Right cardiac atrium (tissue), 5 donors: Measurements from ENCODE around the gene RUFY3. TPM values are rescaled to one million over a fixed set of nuclear protein-coding genes. Genes with fewer than 3 reads are reported as not detected.
"Not testable (repeated sequence)": the region's sequence is repeated elsewhere in the genome, so short reads cannot be mapped to it uniquely, and the experiment has no call there.

Experiments
- ATAC-seq, 2 donors: fragments of 200-7000 bp; cut with Tn5 transposase; one replicate each; pipeline versions ENCODE4 v1.8.0 to v1.9.1; 2020; ENCODE audit warnings: moderate library complexity in 2 of 2, mild to moderate bottlenecking in 1 of 2
- DNase-seq, 3 donors: peaks; one replicate each; pipeline ENCODE4 v3.0.0-alpha.2; 2020
- H3K27ac ChIP-seq: one replicate; pipeline ENCODE4 v1.5.1; 2013; ENCODE audit warnings: mild to moderate bottlenecking, low read length, control low read depth, moderate library complexity
- H3K27me3 ChIP-seq: one replicate; pipeline ENCODE4 v1.6.1; 2013; ENCODE audit not compliant: control insufficient read depth, insufficient read depth
- H3K4me1 ChIP-seq: one replicate; pipeline ENCODE4 v1.6.1; 2013; ENCODE audit warnings: low read length; ENCODE audit not compliant: control insufficient read depth, insufficient read depth
- H3K4me3 ChIP-seq: one replicate; pipeline ENCODE4 v1.5.1; 2013; ENCODE audit warnings: low read length, control low read depth
- H3K9me3 ChIP-seq: one replicate; pipeline ENCODE4 v1.6.1; 2013; ENCODE audit warnings: low read length; ENCODE audit not compliant: control insufficient read depth
- WGBS: extraction: QIAGEN DNeasy Blood & Tissue Kit; methylation state at CpG from one replicate; pipeline ENCODE4 v1.1.7; 2013; 5-methylcytosine and 5-hydroxymethylcytosine counted together
- intact Hi-C, 4 donors: fragments of 100-400 bp; cut with DNase I; formaldehyde crosslinking; loops; one replicate each; pipeline versions ENCODE4 v1.11.0 to v1.14.0; 2022 to 2023
- long read RNA-seq, 4 donors: library from polyadenylated mRNA; unstranded; transcript quantifications; one replicate each; pipeline ENCODE4 v2.0.0, GENCODE V29; 2020 to 2021
- polyA plus RNA-seq: library from polyadenylated mRNA; stranded (reverse); fragments of 200-250 nt; gene quantifications from one replicate; pipeline ENCODE4 v1.2.3, GENCODE V29; 2013
- total RNA-seq, 4 donors: library from RNA; stranded (reverse); fragmentation: NEBNext Ultra II Directional; extraction: Animal tissue kit (Norgen Biotek cat#: 25700); gene quantifications; one replicate each; pipeline ENCODE4 v1.2.1, GENCODE V29; 2021
- donor health status: healthy with polysubstance abuse.
- donor health status: DM: no; HTN: yes; CAD: no.
- donor health status: DM: no; HTN: no; CAD: no.
- donor health status: DM: no; HTN: yes; CAD: no; lungs with severe emphysema.
- donor health status: DM: yes; HTN: yes; CAD: no.

The RUFY3 gene, protein sequence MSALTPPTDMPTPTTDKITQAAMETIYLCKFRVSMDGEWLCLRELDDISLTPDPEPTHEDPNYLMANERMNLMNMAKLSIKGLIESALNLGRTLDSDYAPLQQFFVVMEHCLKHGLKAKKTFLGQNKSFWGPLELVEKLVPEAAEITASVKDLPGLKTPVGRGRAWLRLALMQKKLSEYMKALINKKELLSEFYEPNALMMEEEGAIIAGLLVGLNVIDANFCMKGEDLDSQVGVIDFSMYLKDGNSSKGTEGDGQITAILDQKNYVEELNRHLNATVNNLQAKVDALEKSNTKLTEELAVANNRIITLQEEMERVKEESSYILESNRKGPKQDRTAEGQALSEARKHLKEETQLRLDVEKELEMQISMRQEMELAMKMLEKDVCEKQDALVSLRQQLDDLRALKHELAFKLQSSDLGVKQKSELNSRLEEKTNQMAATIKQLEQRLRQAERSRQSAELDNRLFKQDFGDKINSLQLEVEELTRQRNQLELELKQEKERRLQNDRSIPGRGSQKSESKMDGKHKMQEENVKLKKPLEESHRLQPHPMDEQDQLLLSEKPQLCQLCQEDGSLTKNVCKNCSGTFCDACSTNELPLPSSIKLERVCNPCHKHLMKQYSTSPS
- 10 to 100 TPM; 23.9 to 30.1 (median 29.3) TPM for total RNA-seq
- 14.1 TPM for polyA plus RNA-seq
- long read RNA-seq, donor 1, transcript RUFY3-203 (12 exons, 2,143 nt) = major isoform, 8 of 45 reads
- long read RNA-seq, donor 1, partial matches to known transcripts = 5 of 45 reads
- long read RNA-seq, donor 1, other reads (novel, unspliced or antisense) = 32 of 45 reads
- long read RNA-seq, donor 2, partial matches to known transcripts = 2 of 17 reads
- long read RNA-seq, donor 2, other reads (novel, unspliced or antisense) = 14 of 17 reads
- long read RNA-seq, donor 3, partial matches to known transcripts = 4 of 7 reads
- long read RNA-seq, donor 3, other reads (novel, unspliced or antisense) = 2 of 7 reads
- long read RNA-seq, donor 4, partial matches to known transcripts = 0 of 12 reads
- long read RNA-seq, donor 4, other reads (novel, unspliced or antisense) = 10 of 12 reads

GRCh38 chr4:70721747-70722146 is at the start of gene RUFY3:
Gene RUFY3 (plus strand): TSS chr4:70721964. CDS start chr4:70722574, 610 bp downstream.
- H3K4me1 ChIP-seq = peaks cover 6% of the 10 kb centered on the region
- H3K9me3 ChIP-seq = no peaks in the 10 kb centered on the region
- H3K27me3 ChIP-seq = no peaks in the 10 kb centered on the region
- DNase-seq = peak in 1 of 3 donors; percentile 60
- peak within 1 kb of the TSS; percentile 76 for H3K4me3 ChIP-seq
- intact Hi-C loops = no loop called here
- peak within 1 kb of the TSS; percentile 50 for H3K27ac ChIP-seq
- WGBS = 30% methylated on average over 3 of the region's 3 CpGs
- peak; percentile 90 for ATAC-seq

DNA sequence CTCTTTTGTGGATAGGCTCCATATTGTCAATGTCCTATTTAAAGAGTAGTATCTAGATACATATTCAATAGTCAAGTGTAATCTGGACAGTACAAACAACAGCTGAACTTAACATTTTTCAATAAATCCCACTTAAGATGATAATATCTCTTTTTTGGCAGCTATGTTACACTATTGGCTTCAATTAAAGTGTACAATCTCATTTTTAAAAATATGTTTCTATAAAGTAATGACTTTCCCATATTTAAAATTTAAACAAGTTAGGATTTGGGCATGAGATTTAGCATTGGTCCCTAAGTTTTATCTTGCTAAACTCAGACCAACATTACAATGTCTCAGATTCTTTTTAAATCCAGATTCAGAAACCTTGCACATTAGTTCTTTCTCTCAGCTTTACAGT is 47.6 kb upstream of the RUFY3 start:
- Histone ChIP-seq H3K4me1 (no peaks in the 10 kb centered on the region), H3K4me3 (no peak overlapping the region), H3K9me3 (no peaks in the 10 kb centered on the region), H3K27me3 (no peaks in the 10 kb centered on the region), H3K27ac (no peak overlapping the region)
- intact Hi-C loops = no loop called here
- DNase-seq = no peak
- ATAC-seq = no peak

DNA sequence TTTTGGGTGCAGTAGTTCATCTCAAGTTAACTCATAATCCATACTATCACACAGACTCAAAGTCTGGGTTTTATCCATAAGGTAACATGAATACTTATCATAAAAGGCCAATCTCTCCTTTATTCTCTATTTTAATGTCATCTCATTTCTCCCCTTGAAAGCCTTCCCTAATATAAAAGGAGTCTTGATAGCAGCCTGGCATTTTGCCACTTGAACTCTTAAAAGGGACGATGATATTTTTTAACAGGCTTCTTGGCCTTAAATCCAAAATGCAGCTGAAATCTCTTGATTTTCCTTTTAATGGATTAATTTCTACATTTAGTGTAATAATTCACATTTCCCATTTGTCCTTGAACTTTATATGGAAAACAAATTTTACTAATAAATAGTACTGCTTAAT is 47.0 kb upstream of the RUFY3 start:
- no peaks in the 10 kb centered on the region for H3K27me3 ChIP-seq
- H3K9me3 ChIP-seq = no peaks in the 10 kb centered on the region
- no peak for DNase-seq
- intact Hi-C loops = no loop called here
- 28% methylated on average over 1 of the region's 1 CpG for WGBS
- no peak for ATAC-seq
- no peak overlapping the region for H3K27ac ChIP-seq
- no peak overlapping the region for H3K4me3 ChIP-seq
- no peaks in the 10 kb centered on the region for H3K4me1 ChIP-seq

DNA sequence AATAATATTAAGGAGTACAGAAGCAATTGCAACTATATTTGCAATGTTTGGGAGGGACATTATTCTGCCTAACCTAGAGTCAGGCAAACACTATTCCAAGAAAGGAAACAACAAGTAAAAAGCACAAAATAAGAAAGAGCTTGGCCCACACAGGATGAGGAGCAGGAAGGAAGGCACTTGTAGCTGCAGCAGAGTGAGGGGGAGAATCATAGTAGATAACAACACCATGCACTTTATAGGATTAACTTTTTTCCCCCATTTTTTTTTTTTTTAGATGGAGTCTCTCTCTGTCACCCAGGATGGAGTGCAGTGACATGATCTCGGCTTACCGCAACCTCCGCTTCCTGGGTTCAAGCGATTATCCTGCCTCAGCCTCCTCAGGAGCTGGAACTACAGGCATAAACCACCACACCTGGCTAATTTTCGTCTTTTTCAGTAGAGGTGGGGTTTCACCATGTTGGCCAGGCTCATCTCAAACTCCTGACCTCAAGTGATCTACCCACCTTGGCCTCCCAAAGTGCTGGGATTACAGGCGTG is 45.1 kb upstream of the RUFY3 start:
- intact Hi-C loops = no loop called here
- Histone ChIP-seq H3K27ac (no peak overlapping the region), H3K4me1 (no peaks in the 10 kb centered on the region), H3K27me3 (no peaks in the 10 kb centered on the region), H3K9me3 (no peaks in the 10 kb centered on the region), H3K4me3 (no peak overlapping the region)
- 93% methylated on average over 6 of the region's 6 CpGs for WGBS
- DNase-seq (no peak), ATAC-seq (no peak)

GRCh38 chr4:70678383-70678999 is 43.3 kb upstream of the RUFY3 start:
- no peak overlapping the region for H3K27ac ChIP-seq
- H3K4me3 ChIP-seq = no peak overlapping the region
- intact Hi-C loops = no loop called here
- H3K9me3 ChIP-seq = no peaks in the 10 kb centered on the region
- 93% methylated on average over 1 of the region's 1 CpG for WGBS
- H3K27me3 ChIP-seq = no peaks in the 10 kb centered on the region
- DNase-seq = no peak
- no peak for ATAC-seq
- no peaks in the 10 kb centered on the region for H3K4me1 ChIP-seq

GRCh38 chr4:70680934-70681333 is 40.8 kb upstream of the RUFY3 start:
- DNase-seq = no peak
- no peak overlapping the region for H3K27ac ChIP-seq
- no peak for ATAC-seq
- no peaks in the 10 kb centered on the region for H3K4me1 ChIP-seq
- no peak overlapping the region for H3K4me3 ChIP-seq
- H3K9me3 ChIP-seq = no peaks in the 10 kb centered on the region
- intact Hi-C loops = no loop called here
- no peaks in the 10 kb centered on the region for H3K27me3 ChIP-seq

GRCh38 chr4:70681704-70682103 is 40.1 kb upstream of the RUFY3 start:
- Histone ChIP-seq H3K4me3 (no peak overlapping the region), H3K9me3 (no peaks in the 10 kb centered on the region), H3K27me3 (no peaks in the 10 kb centered on the region), H3K27ac (no peak overlapping the region), H3K4me1 (no peaks in the 10 kb centered on the region)
- DNase-seq (no peak), ATAC-seq (no peak)
- intact Hi-C loops = no loop called here

- H3K27me3 ChIP-seq, DNase-seq, H3K9me3 ChIP-seq, H3K4me1 ChIP-seq, ATAC-seq, intact Hi-C loops, H3K27ac ChIP-seq, H3K4me3 ChIP-seq: not testable (repeated sequence)
- WGBS = 80% methylated on average over 3 of the region's 3 CpGs
These were observed 39.6 kb upstream of the RUFY3 start for GRCh38 chr4:70682142-70682541.

- Histone ChIP-seq H3K9me3 (no peaks in the 10 kb centered on the region), H3K4me3 (peak overlapping the region; percentile 63), H3K27ac (peak overlapping the region; percentile 99), H3K27me3 (no peaks in the 10 kb centered on the region), H3K4me1 (no peaks in the 10 kb centered on the region)
- peak in 2 of 3 donors; percentile 30 to 74 for DNase-seq
- WGBS = 74% methylated on average over 13 of the region's 13 CpGs
- intact Hi-C loops = no loop called here
- ATAC-seq = no peak
These were observed 34.4 kb upstream of the RUFY3 start for GRCh38 chr4:70687392-70687791.

- peak; percentile 99 for ATAC-seq
- under 1% methylated on average over 70 of the region's 70 CpGs for WGBS
- Histone ChIP-seq H3K27ac (peak within 1 kb of the TSS; percentile 99), H3K9me3 (no peaks in the 10 kb centered on the region), H3K4me3 (peak within 1 kb of the TSS; percentile 63), H3K27me3 (no peaks in the 10 kb centered on the region), H3K4me1 (no peaks in the 10 kb centered on the region)
- peak; percentile 96 to 98 (median 98) for DNase-seq
- intact Hi-C loops = no loop called here
These were observed 33.7 kb upstream of the RUFY3 start, which contains the start of gene UTP3 for GRCh38 chr4:70687821-70688794. Gene UTP3 (plus strand): TSS chr4:70688532. CDS start chr4:70688678, 146 bp downstream.
